HepG2 (cell line): Measurements from ENCODE around the gene OR2F1. TPM values are rescaled to one million over a fixed set of nuclear protein-coding genes. Genes with fewer than 3 reads are reported as not detected.

ENCODE experiments used
- ATAC-seq: fragments of 200-7000 bp; cut with Tn5 transposase; 3 replicates; pipeline ENCODE4 v1.9.1; 2020; ENCODE audit warnings: mild to moderate bottlenecking, moderate library complexity
- BruUV-seq: library from RNA; stranded (reverse); fragments of 400-500 nt; replicated peaks from 2 replicates; lab custom pipeline; 2021; lab: Mats Ljungman, UMichigan
- CTCF ChIA-PET: fragments of 300-600 bp; formaldehyde crosslinking; extraction: SDS; loops from one replicate; lab custom pipeline; 2021; ENCODE audit warnings: low total read pairs, inconsistent platforms, low intra/inter-chr PET ratio; lab: Yijun Ruan, JAX
- POLR2A ChIA-PET: fragments of 350-600 bp; sonication (Branson Sonifier 250); formaldehyde crosslinking; loops from one replicate; lab custom pipeline; 2020; ENCODE audit warnings: antibody characterized with exemption, inconsistent platforms; lab: Yijun Ruan, JAX
- DNase-seq: peaks from one replicate; pipeline ENCODE4 v3.0.0-alpha.2; 2015; ENCODE audit warnings: low spot score
- FAIRE-seq: peaks from 3 replicates; lab custom pipeline; 2011; peaks lifted over from hg19 to GRCh38; lab: Jason Lieb, UNC
- H2AFZ ChIP-seq: one replicate; pipeline ENCODE4 v1.6.1; 2011; ENCODE audit warnings: low read length, inconsistent platforms
- H3K27ac ChIP-seq: fragments of 300-600 bp; 3 replicates; pipeline ENCODE4 v1.8.0; 2011; ENCODE audit warnings: mixed run types, mild to moderate bottlenecking, mixed read lengths, low read length, inconsistent platforms; ENCODE audit not compliant: insufficient read depth; ENCODE audit errors: extremely low read length
- H3K27me3 ChIP-seq, 2 experiments: fragments of 200-600 bp in 1 of 2; 2 replicates in 1 of 2; 3 replicates in 1 of 2; pipeline versions ENCODE4 v1.6.0 to v1.8.0; 2011; ENCODE audit warnings: low read length in 2 of 2, mild to moderate bottlenecking in 2 of 2, moderate library complexity in 2 of 2, inconsistent platforms in 1 of 2; ENCODE audit not compliant: insufficient read depth in 2 of 2, control insufficient read depth in 1 of 2
- H3K36me3 ChIP-seq, 2 experiments: fragments of 200-600 bp in 1 of 2; replicated peaks in 1 of 2; 2 replicates in 1 of 2; 3 replicates in 1 of 2; pipeline versions ENCODE4 v1.5.1 to v1.8.0; 2011; ENCODE audit warnings: low read length in 2 of 2, inconsistent platforms in 1 of 2; ENCODE audit not compliant: insufficient read depth in 2 of 2, control insufficient read depth in 1 of 2
- H3K4me1 ChIP-seq: 2 replicates; pipeline ENCODE4 v1.5.1; 2012; ENCODE audit warnings: low read length, inconsistent platforms; ENCODE audit not compliant: insufficient read depth
- H3K4me2 ChIP-seq: 2 replicates; pipeline ENCODE4 v1.6.0; 2011; ENCODE audit warnings: low read depth, low read length, inconsistent platforms
- H3K4me3 ChIP-seq, 3 experiments: fragments of 200-600 bp in 1 of 3; sonication (generic), shearing (Covaris generic) in 1 of 3; replicated peaks in 1 of 3; 2 replicates each; pipeline ENCODE4 v1.5.1; 2011 to 2016; ENCODE audit warnings: low read length in 3 of 3, inconsistent platforms in 2 of 3, low read depth in 2 of 3, mild to moderate bottlenecking in 2 of 3, control low read depth in 1 of 3, mixed read lengths in 1 of 3; ENCODE audit not compliant: insufficient read depth in 1 of 3
- H3K79me2 ChIP-seq: one replicate; pipeline ENCODE4 v1.6.1; 2011; ENCODE audit warnings: low read length, inconsistent platforms; ENCODE audit not compliant: insufficient read depth
- H3K9ac ChIP-seq: 2 replicates; pipeline ENCODE4 v1.6.0; 2011; ENCODE audit warnings: mild to moderate bottlenecking, low read depth, low read length, inconsistent platforms; ENCODE audit not compliant: insufficient read depth
- H3K9me3 ChIP-seq: 2 replicates; pipeline ENCODE4 v1.5.1; 2012; ENCODE audit warnings: mild to moderate bottlenecking, low read length
- H4K20me1 ChIP-seq: 2 replicates; pipeline ENCODE4 v1.6.0; 2011; ENCODE audit warnings: inconsistent platforms, mild to moderate bottlenecking, low read length, moderate library complexity; ENCODE audit not compliant: insufficient read depth
- CEBPG ChIP-seq: IDR thresholded peaks from 2 replicates; pipeline ENCODE4 v1.6.1; 2016
- CTCF ChIP-seq: sonication (generic); formaldehyde crosslinking; IDR thresholded peaks from 2 replicates; pipeline ENCODE4 v1.5.0; 2020; ENCODE audit warnings: mild to moderate bottlenecking, missing genetic modification reagents, moderate library complexity
- NR3C1 ChIP-seq: sonication (generic); formaldehyde crosslinking; IDR thresholded peaks from 2 replicates; pipeline ENCODE4 v1.4.0; 2020; ENCODE audit warnings: missing genetic modification reagents
- SMC3 ChIP-seq: IDR thresholded peaks from 2 replicates; pipeline ENCODE4 v1.6.1; 2011; ENCODE audit warnings: low read length, improper control_type of control experiment
- STAG1 ChIP-seq: sonication (generic); formaldehyde crosslinking; IDR thresholded peaks from 2 replicates; pipeline ENCODE4 v1.4.0; 2020; ENCODE audit warnings: missing genetic modification reagents
- ZMYM4 ChIP-seq: sonication (generic); formaldehyde crosslinking; IDR thresholded peaks from 2 replicates; pipeline ENCODE4 v1.8.1; 2023; ENCODE audit warnings: mild to moderate bottlenecking, missing genetic modification reagents
- ZNF275 ChIP-seq: sonication (generic); formaldehyde crosslinking; IDR thresholded peaks from 2 replicates; pipeline ENCODE4 v1.8.0; 2022; ENCODE audit warnings: missing genetic modification reagents, mild to moderate bottlenecking, inconsistent platforms, borderline replicate concordance
- WGBS: methylation state at CpG from one replicate; pipeline ENCODE4 v1.1.6; 2017; ENCODE audit warnings: low lambda C conversion rate; 5-methylcytosine and 5-hydroxymethylcytosine counted together
- in situ Hi-C: cut with HindIII; loops from 2 replicates; pipeline ENCODE4 v1.10.0; 2017; ENCODE audit warnings: low pct_unique_long_range_greater_than_20kb; ENCODE audit not compliant: extremely low pct_ligation_motif_present
- intact Hi-C: fragments of 100-400 bp; cut with micrococcal nuclease; formaldehyde crosslinking; loops from one replicate; pipeline ENCODE4 v1.10.0; 2022; ENCODE audit not compliant: unreplicated experiment
- polyA plus RNA-seq, 8 experiments: library from polyadenylated mRNA; depleted of rRNA in 3 of 8; stranded (reverse) in 7 of 8; unstranded in 1 of 8; fragments of >200 nt; fragmentation: Illumina TruSeq in 4 of 8; extraction: Trizol in 4 of 8; gene quantifications; 2 replicates each; pipeline versions ENCODE4 v1.2.1 to v1.2.3, GENCODE V29; 2011 to 2016; ENCODE audit warnings: low read depth in 4 of 8, missing spikeins in 1 of 8, mixed read lengths in 1 of 8; ENCODE audit not compliant: insufficient read depth in 1 of 8
- total RNA-seq, 5 experiments: library from RNA; depleted of rRNA; stranded (reverse); fragments of >200 nt; fragmentation: Illumina TruSeq; extraction: Trizol; gene quantifications; 2 replicates each; pipeline ENCODE4 v1.2.3, GENCODE V29; 2016; ENCODE audit warnings: low read depth in 1 of 5

Gene OR2F1
- total and polyA plus RNA-seq, 2 of the 13 experiments (the other 11 are each of a cell fraction or from before 2014, with no cell fraction given), result 0.36 to 1.5 TPM

- Histone ChIP-seq H3K79me2 (no peaks in the 10 kb centered on the region), H3K27me3 (no peaks in the 10 kb centered on the region), H3K27ac (no peak overlapping the region), H3K36me3 (no peaks in the 10 kb centered on the region), H3K9me3 (peaks cover 4% of the 10 kb centered on the region; the same call in 1 of the 2 replicates), H3K9ac (no peak overlapping the region), H3K4me3 (no peak overlapping the region), H2AFZ (no peak overlapping the region), H3K4me2 (no peak overlapping the region), H4K20me1 (no peaks in the 10 kb centered on the region), H3K4me1 (peaks cover 22% of the 10 kb centered on the region)
- in situ Hi-C loops, result no loop called here
- ATAC-seq, result peak; percentile 88
- no peak for FAIRE-seq
- WGBS, result 50% methylated on average over 1 of the region's 1 CpG
- POLR2A ChIA-PET, result interaction anchor here (0.9 to 1.2 kb wide), 2 partner anchors 76 to 94 kb away, joined by 3 read pairs; no protein-coding TSS in a partner anchor
- CTCF ChIA-PET, result no interaction called here
- TF ChIP-seq CEBPG (0 out of 2 replicates have a peak, but pooled peaks have one; percentile 20), ZNF275 (CRISPR knock-in tag) (no peak), ZMYM4 (CRISPR knock-in tag) (0 out of 2 replicates have a peak, but pooled peaks have one; percentile 28), SMC3 (peak; percentile 38; the same call in 1 of the 2 replicates), NR3C1 (CRISPR knock-in tag) (no peak), STAG1 (CRISPR knock-in tag) (peak; percentile 36; the same call in 1 of the 2 replicates), CTCF (peak; percentile 40)
- BruUV-seq, result no TSS peak
- intact Hi-C loops, result loop anchor here (5.0 kb wide), 2 partner anchors 37 to 73 kb away; partner anchors contain the start of gene TCAF1
- DNase-seq, result peak; percentile 63
Measured at GRCh38 chr7:143975617-143976016, 21.0 kb downstream of the OR2F1 start.
